ENCODE measurements around the gene FDPS.

Gene FDPS

DNA sequence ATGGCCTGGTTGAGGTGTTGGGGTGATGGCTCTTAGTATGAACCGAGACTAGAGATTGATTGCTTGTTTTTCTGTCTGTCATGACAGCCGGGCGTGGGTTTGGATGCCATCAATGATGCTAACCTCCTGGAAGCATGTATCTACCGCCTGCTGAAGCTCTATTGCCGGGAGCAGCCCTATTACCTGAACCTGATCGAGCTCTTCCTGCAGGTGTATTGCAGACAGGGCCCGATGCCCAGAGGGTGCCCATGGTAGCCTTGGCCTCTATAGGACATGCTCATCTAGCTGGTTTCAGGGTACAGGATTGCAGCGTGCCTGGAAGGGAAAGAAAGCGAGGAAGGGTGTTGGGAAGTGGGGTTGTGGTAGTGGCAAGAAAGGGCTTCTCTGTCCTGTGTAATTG lies 9.4 kb downstream of the FDPS start:
- H3K4me3 ChIP-seq (ENCODE audit: low read depth, low read length), result no peak overlapping the region
- no peak for DNase-seq (ENCODE audit: low read depth)
- TF ChIP-seq, protein P1, sequence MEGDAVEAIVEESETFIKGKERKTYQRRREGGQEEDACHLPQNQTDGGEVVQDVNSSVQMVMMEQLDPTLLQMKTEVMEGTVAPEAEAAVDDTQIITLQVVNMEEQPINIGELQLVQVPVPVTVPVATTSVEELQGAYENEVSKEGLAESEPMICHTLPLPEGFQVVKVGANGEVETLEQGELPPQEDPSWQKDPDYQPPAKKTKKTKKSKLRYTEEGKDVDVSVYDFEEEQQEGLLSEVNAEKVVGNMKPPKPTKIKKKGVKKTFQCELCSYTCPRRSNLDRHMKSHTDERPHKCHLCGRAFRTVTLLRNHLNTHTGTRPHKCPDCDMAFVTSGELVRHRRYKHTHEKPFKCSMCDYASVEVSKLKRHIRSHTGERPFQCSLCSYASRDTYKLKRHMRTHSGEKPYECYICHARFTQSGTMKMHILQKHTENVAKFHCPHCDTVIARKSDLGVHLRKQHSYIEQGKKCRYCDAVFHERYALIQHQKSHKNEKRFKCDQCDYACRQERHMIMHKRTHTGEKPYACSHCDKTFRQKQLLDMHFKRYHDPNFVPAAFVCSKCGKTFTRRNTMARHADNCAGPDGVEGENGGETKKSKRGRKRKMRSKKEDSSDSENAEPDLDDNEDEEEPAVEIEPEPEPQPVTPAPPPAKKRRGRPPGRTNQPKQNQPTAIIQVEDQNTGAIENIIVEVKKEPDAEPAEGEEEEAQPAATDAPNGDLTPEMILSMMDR (IDR thresholded peaks at IDR 0.05; ENCODE audit: insufficient read depth, low read depth, low read length, missing control alignments), result no peak

DNA sequence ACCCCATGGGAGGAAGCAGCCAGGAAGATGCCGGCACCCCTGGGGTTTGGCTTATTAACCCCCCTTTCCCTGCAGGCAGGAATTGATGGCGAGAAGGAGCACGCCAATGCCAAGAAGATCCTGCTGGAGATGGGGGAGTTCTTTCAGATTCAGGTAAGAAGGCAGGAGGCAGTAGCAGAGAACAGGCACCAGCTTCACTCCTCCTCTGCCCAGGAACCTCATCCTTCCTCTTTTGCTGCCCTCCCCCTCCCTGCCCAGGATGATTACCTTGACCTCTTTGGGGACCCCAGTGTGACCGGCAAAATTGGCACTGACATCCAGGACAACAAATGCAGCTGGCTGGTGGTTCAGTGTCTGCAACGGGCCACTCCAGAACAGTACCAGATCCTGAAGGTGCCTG lies 10.9 kb downstream of the FDPS start:
- TF ChIP-seq, protein P1 (IDR thresholded peaks at IDR 0.05; ENCODE audit: insufficient read depth, low read depth, low read length, missing control alignments), result no peak
- no peak overlapping the region for H3K4me3 ChIP-seq (ENCODE audit: low read depth, low read length)
- no peak for DNase-seq (ENCODE audit: low read depth)

DNA sequence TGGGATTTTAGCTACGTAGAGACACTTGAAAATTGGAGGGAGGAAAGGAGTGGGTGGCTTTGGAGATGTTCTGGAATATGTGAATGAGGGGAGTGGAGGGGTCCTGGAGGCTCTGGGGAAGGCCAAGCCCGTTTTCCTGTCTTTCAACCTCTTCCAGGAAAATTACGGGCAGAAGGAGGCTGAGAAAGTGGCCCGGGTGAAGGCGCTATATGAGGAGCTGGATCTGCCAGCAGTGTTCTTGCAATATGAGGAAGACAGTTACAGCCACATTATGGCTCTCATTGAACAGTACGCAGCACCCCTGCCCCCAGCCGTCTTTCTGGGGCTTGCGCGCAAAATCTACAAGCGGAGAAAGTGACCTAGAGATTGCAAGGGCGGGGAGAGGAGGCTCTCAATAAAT lies 11.6 kb downstream of the FDPS start:
- DNase-seq (ENCODE audit: low read depth), result no peak
- TF ChIP-seq, protein P1 (IDR thresholded peaks at IDR 0.05; ENCODE audit: insufficient read depth, low read depth, low read length, missing control alignments), result no peak
- no peak overlapping the region for H3K4me3 ChIP-seq (ENCODE audit: low read depth, low read length)

DNA sequence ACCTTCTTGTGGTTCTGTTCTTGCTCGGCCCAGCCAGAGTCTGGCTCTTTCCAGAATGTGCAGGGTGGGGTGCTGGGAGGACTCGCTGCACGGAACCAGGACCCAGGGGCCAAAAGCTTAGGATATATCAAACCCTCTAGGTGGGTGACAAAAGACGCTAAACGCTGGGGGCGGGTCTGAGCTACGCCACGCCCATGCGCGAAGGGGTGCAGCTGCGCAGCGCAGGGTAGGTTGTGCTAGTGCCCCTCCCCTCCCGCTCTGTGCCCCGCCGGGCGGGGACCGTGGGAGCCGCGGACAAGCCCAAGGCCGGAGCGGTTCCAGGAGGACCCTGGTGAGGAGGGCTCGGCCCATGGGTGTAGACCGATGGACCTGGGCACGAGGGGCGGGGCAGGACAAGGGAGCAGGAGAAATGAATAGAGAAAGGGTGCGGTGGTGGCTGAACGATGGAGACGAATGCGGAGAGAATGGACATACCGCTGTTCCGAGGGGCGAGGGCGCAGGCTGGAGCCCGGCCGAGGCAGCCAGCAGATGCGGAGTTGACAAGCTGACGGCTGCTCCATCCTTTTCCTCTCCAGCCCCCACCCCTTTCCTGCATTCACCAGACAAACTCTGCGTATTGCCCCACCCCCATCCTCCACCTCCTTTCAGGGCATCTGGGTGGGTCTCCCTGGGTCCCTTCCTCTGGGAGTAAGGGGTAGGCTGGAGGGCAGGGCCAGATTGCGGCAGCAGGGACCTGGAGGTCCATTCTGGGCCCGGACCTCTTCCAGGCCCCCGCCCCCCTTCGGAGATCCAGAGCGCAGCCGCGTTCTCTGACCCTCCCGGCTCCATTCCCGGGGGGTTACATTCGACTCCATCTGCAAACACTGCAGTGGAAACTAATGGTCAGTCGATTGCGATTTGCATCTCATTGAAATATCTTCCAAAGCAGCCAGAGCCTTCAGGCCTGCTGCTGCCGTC lies 12.3 kb downstream of the FDPS start, which contains the start of gene RUSC1:
TSS of gene RUSC1 (plus strand) at position 234 of the 957 bp plus-strand sequence. CDS start 880 bp downstream, outside the sequence.
- TF ChIP-seq, protein P1 (IDR thresholded peaks at IDR 0.05; ENCODE audit: insufficient read depth, low read depth, low read length, missing control alignments), result no peak
- DNase-seq (ENCODE audit: low read depth), result peak; percentile 50
- H3K4me3 ChIP-seq (ENCODE audit: low read depth, low read length), result no peak within 1 kb of the TSS

DNA sequence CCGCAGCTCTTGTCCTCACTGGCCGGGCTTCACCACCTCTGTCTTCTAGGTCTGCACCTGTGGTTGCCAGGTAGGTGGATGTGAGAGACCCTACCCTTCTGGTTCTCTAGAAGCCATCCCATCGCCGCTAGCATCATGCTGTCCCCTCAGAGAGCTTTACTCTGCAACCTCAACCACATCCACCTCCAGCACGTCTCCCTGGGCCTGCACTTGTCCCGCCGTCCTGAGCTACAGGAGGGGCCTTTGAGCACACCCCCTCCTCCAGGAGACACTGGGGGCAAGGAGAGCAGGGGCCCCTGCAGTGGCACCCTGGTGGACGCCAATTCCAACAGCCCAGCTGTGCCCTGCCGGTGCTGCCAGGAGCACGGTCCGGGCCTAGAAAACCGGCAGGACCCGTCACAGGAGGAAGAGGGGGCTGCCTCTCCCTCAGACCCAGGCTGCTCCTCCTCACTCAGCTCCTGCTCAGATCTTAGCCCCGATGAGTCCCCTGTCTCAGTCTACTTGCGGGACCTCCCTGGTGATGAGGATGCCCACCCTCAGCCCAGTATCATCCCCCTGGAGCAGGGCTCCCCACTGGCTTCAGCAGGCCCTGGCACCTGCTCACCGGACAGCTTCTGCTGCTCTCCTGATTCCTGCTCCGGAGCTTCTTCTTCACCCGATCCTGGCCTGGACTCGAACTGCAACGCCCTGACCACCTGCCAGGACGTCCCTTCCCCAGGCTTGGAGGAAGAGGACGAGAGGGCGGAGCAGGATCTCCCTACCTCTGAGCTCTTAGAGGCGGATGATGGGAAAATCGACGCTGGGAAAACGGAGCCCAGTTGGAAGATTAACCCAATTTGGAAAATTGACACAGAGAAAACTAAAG lies 13.2 kb downstream of the FDPS start:
- TF ChIP-seq, protein P1 (IDR thresholded peaks at IDR 0.05; ENCODE audit: insufficient read depth, low read depth, low read length, missing control alignments), result no peak
- DNase-seq (ENCODE audit: low read depth), result no peak
- H3K4me3 ChIP-seq (ENCODE audit: low read depth, low read length), result no peak overlapping the region; the same call in 1 of the 2 replicates

DNA sequence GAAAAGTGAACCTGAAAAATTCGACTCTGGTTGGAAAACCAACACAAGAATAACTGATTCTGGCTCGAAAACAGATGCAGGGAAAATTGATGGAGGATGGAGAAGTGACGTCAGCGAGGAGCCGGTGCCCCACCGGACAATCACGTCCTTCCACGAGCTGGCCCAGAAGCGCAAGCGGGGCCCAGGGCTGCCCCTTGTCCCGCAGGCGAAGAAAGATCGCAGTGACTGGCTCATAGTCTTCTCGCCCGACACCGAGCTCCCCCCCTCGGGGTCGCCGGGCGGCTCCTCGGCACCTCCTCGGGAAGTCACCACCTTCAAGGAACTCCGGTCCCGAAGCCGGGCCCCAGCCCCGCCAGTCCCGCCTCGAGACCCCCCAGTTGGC lies 13.9 kb downstream of the FDPS start:
- TF ChIP-seq, protein P1 (IDR thresholded peaks at IDR 0.05; ENCODE audit: insufficient read depth, low read depth, low read length, missing control alignments), result no peak
- peak overlapping the region; percentile 86 for H3K4me3 ChIP-seq (ENCODE audit: low read depth, low read length)
- no peak for DNase-seq (ENCODE audit: low read depth)
